GM18520 (cell line): Measurements from ENCODE around the gene CHST15.

ENCODE experiments used
- ATAC-seq: cut with Tn5 transposase; IDR thresholded peaks from one replicate; pipeline ENCODE4 v1.9.1; 2021; ENCODE audit not compliant: unreplicated experiment

The CHST15 gene

GRCh38 chr10:124083740-124084397 is 9.5 kb downstream of the CHST15 start:
- ATAC-seq: no peak

GRCh38 chr10:124083047-124083739 is 10.2 kb downstream of the CHST15 start:
- ATAC-seq: no peak

DNA sequence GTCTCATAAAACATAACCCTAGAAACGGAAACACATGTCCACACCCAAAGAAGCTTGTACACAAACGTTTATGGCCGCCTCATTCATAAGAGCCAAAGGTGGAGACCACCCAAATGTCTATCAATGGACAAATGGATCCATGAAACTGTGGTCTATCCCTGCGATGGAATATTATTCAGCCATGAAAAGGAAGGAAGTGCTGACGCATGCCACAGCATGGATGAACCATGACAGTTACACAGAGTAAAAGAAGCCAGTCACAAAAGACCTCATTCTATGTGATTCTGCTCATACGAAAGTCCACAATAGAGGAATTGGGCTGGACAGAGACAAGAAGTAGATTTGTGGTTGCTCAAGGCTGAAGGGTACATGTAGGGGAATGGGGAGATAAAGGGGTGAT is 10.8 kb downstream of the CHST15 start:
- no peak for ATAC-seq

- ATAC-seq: no peak
Measured at GRCh38 chr10:124081547-124082140, 11.8 kb downstream of the CHST15 start.

GRCh38 chr10:124079864-124080263 is 13.5 kb downstream of the CHST15 start:
- ATAC-seq: no peak

GRCh38 chr10:124078714-124079113 is 14.7 kb downstream of the CHST15 start:
- no peak for ATAC-seq

GRCh38 chr10:124078028-124078427 is 15.4 kb downstream of the CHST15 start:
- ATAC-seq: no peak

DNA sequence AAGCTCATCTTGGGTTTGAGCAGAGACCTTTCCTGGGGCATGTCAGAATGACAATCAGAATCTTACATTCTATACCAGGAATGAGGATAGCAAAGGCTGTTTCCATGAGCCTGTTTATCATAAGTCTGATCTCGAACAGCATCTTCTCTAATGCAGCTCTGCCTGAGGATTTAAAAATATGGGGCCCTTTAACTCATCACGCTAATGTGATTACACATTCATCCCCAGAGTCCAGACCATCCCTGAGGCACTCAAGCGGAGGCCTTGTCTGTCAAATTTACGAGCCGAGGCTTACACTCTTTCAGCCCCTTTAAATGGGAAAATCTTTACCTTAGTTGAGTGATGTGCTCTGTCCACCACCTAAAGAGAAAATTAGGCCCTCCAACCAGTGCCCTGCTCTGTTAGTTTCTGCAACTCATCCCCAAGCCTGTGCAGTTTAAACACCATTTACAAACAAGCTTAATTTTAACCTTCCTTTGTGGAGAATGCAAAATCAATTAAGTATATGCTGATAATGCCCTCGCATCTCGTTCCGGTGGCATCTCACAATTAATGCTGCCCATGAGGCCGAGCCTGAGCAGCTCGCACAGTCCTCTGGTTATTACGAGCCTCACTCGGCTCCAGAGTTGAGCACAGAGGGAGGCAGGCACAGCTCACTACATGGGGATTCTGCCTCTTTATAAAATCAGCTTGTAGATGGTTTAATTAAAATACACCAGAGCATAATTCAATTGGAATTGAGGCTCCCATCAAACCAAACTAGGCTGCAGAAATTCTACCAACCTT is 16.0 kb downstream of the CHST15 start:
- no peak for ATAC-seq

- no peak for ATAC-seq
Measured at GRCh38 chr10:124076148-124076733, 17.2 kb downstream of the CHST15 start.

- ATAC-seq: no peak
Measured at GRCh38 chr10:124075231-124075955, 18.0 kb downstream of the CHST15 start.

DNA sequence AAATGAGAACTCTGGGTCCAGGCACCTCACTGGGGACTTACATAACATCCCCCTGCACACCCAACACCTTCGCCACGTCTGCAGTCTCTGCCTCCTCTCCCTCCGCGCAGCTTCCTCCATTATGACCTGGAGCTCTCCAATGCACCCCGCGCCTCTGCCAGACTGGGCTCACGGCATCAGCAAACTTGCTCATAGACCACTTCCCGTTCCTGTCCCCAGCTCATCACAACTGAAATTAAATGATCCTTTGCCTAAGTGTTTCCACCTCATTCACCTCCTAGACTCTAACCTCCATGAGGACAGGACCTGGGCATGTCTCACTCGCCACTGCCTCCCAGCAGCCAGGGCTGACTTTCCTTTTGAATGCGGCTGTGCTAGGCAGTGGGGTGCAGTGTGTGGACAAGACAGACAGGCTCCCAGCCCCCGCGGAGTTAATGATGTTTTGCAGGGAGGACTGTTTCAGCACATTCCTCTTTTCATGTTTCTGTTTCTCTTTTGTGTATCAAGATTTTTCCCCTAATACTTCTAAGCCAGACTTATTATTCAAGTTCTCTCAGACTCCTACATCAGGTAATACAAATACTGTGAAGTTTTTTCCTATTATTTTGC is 18.8 kb downstream of the CHST15 start:
- no peak for ATAC-seq

- ATAC-seq: no peak
Measured at GRCh38 chr10:124073978-124074377, 19.4 kb downstream of the CHST15 start.

GRCh38 chr10:124072541-124072940 is 20.9 kb downstream of the CHST15 start:
- ATAC-seq: no peak

DNA sequence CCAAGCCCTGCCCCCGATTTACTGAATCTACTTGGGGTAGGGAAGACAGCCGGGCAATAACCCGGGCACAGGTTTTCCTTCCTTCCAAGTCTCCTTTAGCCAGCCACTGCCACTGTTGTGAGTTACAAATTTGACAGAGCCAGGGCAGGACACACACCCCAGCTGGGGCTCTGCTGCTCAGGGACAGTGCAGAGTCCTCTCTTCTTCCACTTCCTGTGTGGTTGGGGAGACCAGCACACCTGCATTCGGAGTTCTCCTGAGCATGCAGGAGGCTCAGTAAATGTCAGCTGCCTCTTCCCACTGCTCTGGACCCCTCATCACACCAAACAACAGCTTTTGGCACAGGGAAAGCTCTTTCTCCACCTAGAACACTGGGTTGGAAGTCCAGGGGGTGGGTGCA is 21.3 kb downstream of the CHST15 start:
- no peak for ATAC-seq

GRCh38 chr10:124071141-124071540 is 22.3 kb downstream of the CHST15 start:
- no peak for ATAC-seq

DNA sequence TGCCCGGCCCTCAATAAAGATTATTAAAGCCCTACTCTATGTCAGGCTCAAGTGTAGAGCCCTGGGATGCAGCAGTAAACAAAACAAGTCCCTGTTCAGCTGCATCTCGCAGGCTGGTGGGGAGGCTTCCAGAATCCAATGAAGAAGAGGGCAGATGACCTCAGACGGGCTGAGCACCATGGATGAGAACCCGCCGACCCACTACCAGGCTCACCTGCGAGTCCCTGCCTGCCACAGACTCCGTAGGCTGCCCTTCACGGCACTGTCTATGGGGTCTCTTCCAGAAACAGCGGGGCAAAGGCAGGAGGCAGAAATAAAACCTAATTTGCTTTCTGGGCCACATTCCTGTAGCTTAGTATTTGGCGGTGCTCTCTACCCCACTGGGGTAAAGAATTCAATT is 22.7 kb downstream of the CHST15 start:
- no peak for ATAC-seq

DNA sequence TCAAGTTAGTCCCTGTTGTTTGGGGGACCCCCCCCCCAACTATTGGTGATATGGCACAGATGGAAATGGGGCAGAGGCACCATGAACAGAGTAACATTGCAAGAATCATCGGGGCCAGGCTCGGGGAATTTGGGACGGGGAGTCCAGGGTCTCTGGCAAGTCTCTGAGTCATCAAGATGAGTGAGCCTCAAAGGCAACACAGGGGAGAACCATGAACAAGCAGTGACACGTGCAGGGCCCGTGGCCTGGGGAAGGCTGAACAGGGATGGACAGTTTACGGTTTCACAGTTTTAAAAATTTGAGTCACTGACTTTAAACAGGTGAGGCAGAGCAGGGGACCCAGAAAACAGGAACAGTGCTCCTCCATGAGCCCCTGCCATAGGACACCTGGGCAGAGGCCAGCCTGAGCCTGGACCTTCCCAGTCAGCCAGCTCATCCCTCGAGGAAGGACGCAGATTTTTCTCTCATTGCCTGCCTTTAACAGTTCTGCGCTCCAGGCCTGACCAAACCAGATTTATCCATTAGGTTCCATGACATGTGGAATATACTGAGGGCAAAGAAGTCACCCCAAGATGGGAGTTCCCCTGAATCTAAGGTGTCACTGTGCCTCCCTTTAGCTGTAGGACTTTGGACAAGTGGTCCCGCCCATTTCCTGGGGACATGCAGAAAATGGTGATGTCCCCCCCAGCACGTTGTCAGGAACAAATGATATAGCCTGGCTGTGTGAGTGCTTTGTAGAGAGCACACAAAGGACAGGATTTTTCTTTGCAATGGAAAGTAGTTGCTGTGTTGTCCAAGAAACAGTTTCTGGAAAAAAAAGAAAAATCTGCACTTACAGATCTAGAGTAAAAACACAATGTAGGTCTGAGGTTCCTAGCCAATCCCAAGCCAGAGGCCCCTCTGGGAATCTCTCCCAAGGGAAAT is 23.8 kb downstream of the CHST15 start:
- ATAC-seq: no peak

GRCh38 chr10:124068929-124069328 is 24.5 kb downstream of the CHST15 start:
- no peak for ATAC-seq

- no peak for ATAC-seq
Measured at GRCh38 chr10:124067825-124068400, 25.5 kb downstream of the CHST15 start.
